ENCODE results near the gene EFNA5.

- TF ChIP-seq, protein P1, sequence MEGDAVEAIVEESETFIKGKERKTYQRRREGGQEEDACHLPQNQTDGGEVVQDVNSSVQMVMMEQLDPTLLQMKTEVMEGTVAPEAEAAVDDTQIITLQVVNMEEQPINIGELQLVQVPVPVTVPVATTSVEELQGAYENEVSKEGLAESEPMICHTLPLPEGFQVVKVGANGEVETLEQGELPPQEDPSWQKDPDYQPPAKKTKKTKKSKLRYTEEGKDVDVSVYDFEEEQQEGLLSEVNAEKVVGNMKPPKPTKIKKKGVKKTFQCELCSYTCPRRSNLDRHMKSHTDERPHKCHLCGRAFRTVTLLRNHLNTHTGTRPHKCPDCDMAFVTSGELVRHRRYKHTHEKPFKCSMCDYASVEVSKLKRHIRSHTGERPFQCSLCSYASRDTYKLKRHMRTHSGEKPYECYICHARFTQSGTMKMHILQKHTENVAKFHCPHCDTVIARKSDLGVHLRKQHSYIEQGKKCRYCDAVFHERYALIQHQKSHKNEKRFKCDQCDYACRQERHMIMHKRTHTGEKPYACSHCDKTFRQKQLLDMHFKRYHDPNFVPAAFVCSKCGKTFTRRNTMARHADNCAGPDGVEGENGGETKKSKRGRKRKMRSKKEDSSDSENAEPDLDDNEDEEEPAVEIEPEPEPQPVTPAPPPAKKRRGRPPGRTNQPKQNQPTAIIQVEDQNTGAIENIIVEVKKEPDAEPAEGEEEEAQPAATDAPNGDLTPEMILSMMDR (IDR thresholded peaks at IDR 0.05 in 2 of 3, conservative IDR thresholded peaks at IDR 0.05 in 1 of 3; ENCODE audit: borderline replicate concordance in 1 of 3, insufficient read depth in 1 of 3, low read depth in 2 of 3, low read length in 2 of 3), result no peak
- TF ChIP-seq YY1 (IDR thresholded peaks at IDR 0.05; ENCODE audit: extremely low read depth, insufficient replicate concordance, low read depth, low read length), result no peak
- TF ChIP-seq ATF3 (IDR thresholded peaks at IDR 0.05), result no peak
- TF ChIP-seq POLR2A (IDR thresholded peaks at IDR 0.05; ENCODE audit: borderline replicate concordance, extremely low read depth, insufficient read depth, insufficient read length), result no peak
- TF ChIP-seq, protein P2, sequence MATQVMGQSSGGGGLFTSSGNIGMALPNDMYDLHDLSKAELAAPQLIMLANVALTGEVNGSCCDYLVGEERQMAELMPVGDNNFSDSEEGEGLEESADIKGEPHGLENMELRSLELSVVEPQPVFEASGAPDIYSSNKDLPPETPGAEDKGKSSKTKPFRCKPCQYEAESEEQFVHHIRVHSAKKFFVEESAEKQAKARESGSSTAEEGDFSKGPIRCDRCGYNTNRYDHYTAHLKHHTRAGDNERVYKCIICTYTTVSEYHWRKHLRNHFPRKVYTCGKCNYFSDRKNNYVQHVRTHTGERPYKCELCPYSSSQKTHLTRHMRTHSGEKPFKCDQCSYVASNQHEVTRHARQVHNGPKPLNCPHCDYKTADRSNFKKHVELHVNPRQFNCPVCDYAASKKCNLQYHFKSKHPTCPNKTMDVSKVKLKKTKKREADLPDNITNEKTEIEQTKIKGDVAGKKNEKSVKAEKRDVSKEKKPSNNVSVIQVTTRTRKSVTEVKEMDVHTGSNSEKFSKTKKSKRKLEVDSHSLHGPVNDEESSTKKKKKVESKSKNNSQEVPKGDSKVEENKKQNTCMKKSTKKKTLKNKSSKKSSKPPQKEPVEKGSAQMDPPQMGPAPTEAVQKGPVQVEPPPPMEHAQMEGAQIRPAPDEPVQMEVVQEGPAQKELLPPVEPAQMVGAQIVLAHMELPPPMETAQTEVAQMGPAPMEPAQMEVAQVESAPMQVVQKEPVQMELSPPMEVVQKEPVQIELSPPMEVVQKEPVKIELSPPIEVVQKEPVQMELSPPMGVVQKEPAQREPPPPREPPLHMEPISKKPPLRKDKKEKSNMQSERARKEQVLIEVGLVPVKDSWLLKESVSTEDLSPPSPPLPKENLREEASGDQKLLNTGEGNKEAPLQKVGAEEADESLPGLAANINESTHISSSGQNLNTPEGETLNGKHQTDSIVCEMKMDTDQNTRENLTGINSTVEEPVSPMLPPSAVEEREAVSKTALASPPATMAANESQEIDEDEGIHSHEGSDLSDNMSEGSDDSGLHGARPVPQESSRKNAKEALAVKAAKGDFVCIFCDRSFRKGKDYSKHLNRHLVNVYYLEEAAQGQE (IDR thresholded peaks at IDR 0.05; ENCODE audit: low read depth), result no peak
- TF ChIP-seq EZH2 (IDR thresholded peaks at IDR 0.05), result no peak
- no peak for TF ChIP-seq SP1 (IDR thresholded peaks at IDR 0.05; ENCODE audit: low read depth)
- TF ChIP-seq JUND (IDR thresholded peaks at IDR 0.05), result no peak
- no peak for TF ChIP-seq EGR1 (IDR thresholded peaks at IDR 0.05; ENCODE audit: low read depth)
- no peak for TF ChIP-seq ZNF274 (IDR thresholded peaks at IDR 0.05; ENCODE audit: low read depth, low read length)
- no peak for TF ChIP-seq FOSL1 (IDR thresholded peaks at IDR 0.05; ENCODE audit: low read depth)
- no peak for TF ChIP-seq MAX (IDR thresholded peaks at IDR 0.05)
- no peak for TF ChIP-seq EZH2phosphoT487 (IDR thresholded peaks at IDR 0.05; ENCODE audit: borderline replicate concordance)
- TF ChIP-seq POLR2AphosphoS5 (IDR thresholded peaks at IDR 0.05; ENCODE audit: low read depth, low read length), result no peak
Observed at GRCh38 chr5:107518190-107518589, 152.5 kb downstream of the EFNA5 start.
